OCI-M2 (cell line): ENCODE data around the gene NAT9.
A peak's percentile ranks its signal among the peaks of the same experiment; 100 is the strongest.

Experiments used
- DNase-seq: peaks from one replicate; lab custom pipeline; 2025; ENCODE audit not compliant: unreplicated experiment; lab: John Stamatoyannopoulos, UW

The NAT9 gene, protein sequence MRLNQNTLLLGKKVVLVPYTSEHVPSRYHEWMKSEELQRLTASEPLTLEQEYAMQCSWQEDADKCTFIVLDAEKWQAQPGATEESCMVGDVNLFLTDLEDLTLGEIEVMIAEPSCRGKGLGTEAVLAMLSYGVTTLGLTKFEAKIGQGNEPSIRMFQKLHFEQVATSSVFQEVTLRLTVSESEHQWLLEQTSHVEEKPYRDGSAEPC

GRCh38 chr17:74776044-74776962, at the start of gene NAT9:
Gene NAT9 (minus strand): TSS chr17:74776345. CDS start chr17:74775698, 647 bp downstream.
- DNase-seq = peak; percentile 54

GRCh38 chr17:74824961-74825627, 48.9 kb upstream of the NAT9 start:
- no peak for DNase-seq

GRCh38 chr17:74822939-74823367, 46.8 kb upstream of the NAT9 start:
- DNase-seq = no peak

DNA sequence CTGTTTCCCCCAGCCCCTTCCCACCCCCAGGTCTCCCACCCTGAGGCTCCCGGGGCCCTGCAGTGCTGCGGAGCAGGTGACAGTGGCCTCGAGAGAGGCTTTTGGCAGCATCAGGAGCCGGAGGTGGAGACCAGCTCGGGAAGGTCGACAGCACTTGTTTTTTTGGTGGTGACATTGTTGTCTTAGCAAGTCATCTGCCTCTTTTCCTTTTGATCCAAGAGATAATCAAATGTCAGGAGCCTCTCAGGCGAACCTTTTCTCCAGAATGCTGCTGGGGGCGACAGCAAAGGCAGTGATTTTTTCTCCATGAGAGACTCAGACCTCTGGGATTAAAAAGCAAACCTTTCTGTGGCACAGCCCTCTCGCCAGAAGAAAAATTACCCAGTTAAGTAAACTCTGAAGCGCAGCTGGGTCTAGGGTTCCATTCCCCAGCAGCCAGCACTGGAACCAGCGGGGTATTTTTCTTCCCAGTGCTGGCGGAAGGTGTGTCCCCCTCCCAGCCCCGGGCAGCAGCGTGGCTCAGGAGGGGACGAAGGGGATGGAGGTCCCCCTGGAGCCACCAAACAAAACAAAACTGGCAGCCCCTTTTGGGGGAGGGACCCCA, 46.3 kb upstream of the NAT9 start:
- DNase-seq = no peak

GRCh38 chr17:74821655-74822334, 45.6 kb upstream of the NAT9 start:
- DNase-seq = no peak

DNA sequence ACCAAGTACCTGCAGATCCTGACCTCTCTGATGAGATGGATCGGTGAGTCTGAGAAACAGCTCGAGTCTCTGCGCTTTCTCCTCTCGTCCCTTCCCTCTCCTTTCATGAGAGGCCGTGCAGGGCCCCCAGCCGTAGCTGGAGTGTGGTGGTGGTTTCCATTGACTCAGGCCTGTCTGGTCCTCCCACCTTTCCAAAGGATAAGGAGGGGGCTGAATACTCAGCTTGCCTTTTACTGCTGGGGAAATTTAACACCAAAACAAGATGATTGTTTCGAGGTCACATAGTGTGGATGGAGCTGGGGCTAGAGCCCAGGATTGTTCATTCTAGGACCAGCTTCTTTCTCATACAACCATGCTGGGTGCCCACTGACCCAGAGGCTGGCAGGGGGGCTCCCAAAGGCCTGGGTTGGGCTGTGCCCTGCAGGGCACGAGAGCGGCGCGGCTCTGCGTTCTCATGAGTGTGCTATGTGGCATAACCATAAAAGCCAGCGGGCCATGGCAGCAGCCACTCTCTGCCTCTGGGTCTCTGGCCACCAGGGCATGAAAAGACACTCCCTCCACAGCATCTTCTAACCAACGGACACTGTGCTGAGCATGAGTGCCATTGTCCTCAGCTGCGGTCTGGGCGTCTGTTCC, 43.8 kb upstream of the NAT9 start:
- DNase-seq = no peak

- DNase-seq = no peak
Observed at GRCh38 chr17:74818291-74818938, 42.3 kb upstream of the NAT9 start.

GRCh38 chr17:74816905-74817620, 40.9 kb upstream of the NAT9 start:
- DNase-seq = no peak

DNA sequence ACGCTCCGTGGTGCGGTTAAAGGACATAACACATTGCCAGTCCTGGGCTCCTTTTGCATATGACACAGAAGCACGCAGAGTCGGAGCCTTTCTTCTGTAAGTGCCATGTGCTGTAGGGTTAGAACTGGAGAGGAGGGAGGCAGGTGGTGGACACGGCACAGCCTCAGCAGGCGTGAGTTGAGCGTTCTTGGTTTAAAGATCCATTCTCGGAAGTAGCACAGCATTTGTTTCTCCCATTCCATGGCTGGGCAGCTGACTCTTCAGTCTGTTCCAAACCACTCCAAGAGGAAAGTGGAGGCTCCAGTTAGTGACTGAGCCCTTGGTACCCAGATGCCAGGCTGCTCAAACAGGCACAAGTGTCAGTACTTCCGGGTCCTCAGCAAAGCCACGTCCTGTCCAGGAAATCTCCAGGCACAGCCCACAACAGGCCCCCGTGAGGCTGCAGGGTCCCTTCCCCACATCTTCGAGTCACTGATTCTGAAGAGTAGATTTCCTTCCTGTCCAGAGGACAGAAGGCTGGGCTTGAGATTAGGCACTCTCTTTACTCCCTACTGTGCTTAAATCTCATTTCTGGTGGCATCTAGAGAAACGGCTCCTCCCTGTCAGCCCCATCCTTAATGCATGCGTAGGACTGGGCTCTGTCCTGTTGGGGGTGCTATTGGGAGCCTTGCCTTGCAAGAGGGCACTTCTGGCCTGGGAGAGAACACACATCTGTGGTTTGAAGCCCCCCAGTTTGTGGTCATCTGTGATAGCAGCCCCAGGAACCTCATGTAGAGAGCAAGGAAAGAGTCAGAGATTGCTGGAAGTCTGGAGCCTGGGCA, 39.6 kb upstream of the NAT9 start:
- no peak for DNase-seq

- no peak for DNase-seq
Observed at GRCh38 chr17:74815067-74815466, 38.9 kb upstream of the NAT9 start.

- no peak for DNase-seq
Observed at GRCh38 chr17:74814453-74814852, 38.3 kb upstream of the NAT9 start.

- DNase-seq = no peak
Observed at GRCh38 chr17:74812109-74813009, 36.2 kb upstream of the NAT9 start.

GRCh38 chr17:74810699-74811485, 34.7 kb upstream of the NAT9 start:
- DNase-seq = no peak

DNA sequence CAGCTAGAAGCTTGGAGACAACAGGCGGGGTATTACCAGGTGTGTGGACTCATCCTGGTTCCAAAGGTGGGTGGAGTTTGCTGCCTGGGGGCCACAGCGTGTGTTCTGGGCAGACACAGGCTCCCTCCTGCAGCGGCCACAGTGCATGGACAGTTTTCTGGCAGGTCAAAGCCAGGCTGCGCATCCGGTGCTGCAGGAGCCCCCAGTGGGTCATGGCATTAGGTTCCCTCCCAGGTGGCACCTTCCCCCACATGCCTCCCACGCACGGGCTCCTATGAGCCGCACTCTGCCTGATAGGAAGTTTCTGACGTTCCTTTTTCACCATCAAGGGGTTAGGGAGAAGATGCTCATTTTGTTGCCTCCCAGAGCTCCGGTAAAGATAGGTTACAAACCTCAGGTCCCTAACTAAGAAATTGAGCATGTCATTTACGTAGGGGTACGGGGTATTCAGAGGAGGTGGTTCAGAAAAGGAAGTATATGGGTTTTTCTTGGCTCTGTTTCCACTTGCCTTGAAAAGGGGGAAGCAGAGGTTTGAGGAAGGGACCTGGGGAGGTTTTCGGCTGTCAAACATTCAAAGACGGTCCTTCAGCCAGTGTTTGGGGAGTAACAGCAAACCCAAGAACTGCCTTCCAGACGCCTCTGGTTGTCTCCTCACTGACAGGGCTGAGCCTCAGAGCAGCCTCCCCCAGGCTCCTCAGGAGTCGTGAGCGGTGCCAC, 32.7 kb upstream of the NAT9 start:
- no peak for DNase-seq

DNA sequence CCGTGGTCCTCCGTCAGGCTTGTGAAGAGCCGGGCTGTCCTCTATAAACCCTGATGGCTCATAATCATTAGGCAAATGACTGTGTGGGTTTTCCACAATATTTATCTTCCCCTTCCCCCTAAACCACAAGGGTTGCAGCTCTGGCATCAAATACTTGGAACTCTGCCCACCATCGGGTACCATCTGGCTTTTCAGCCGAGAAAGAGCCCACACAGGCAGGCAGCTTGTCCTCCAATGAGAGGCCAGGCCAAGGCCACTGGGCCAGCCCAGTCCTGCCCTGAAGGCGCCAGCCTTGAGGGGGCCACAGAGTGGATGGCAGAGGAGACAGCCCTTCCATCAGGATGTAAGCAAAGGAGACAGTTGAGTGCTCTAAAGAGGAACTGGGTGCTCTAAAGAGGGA, 31.8 kb upstream of the NAT9 start:
- no peak for DNase-seq

DNA sequence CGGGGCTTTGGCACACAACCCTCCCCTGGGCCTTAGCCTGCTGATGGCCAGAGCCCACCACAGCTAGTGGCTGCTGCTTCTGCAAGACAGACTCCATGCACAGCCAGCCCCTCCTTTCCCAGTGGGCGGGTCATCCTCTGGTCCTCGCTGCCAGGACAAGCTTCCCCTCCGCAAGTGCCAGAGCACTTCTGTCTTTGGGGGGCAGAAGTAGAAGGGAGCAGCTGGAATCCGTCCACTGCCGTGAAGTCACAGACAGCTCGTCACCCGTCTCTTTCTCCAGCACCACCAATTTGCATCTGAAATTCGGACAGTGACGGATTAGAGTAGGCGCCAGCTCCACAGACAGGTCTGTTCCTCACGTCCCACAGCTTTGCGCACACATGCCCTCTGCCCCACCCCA, 31.3 kb upstream of the NAT9 start:
- no peak for DNase-seq
